Activated naive CD4-positive, alpha-beta T cell treated with Interleukin-2 at 50 U/mL for 16 hours (primary cell): Measurements from ENCODE around the gene SPATA18.
"Not testable (repeated sequence)": the region's sequence is repeated elsewhere in the genome, so short reads cannot be mapped to it uniquely, and the experiment has no call there.

ENCODE experiments used
- DNase-seq: peaks from one replicate; pipeline ENCODE4 v3.0.0-alpha.2; 2020

Gene SPATA18

GRCh38 chr4:52110171-52110570, 59.1 kb downstream of the SPATA18 start:
- DNase-seq, result no peak

- no peak for DNase-seq
These were observed 60.9 kb downstream of the SPATA18 start for GRCh38 chr4:52111995-52112394.

GRCh38 chr4:52112411-52112810, 61.3 kb downstream of the SPATA18 start:
- no peak for DNase-seq

- DNase-seq, result no peak
These were observed 65.5 kb downstream of the SPATA18 start for GRCh38 chr4:52116641-52117040.

GRCh38 chr4:52126226-52126625, 75.1 kb downstream of the SPATA18 start:
- no peak for DNase-seq

- no peak for DNase-seq
These were observed 75.9 kb downstream of the SPATA18 start for GRCh38 chr4:52126966-52127365.

- DNase-seq, result no peak
These were observed 84.1 kb downstream of the SPATA18 start for GRCh38 chr4:52135171-52135570.

- DNase-seq, result not testable (repeated sequence)
These were observed 86.0 kb downstream of the SPATA18 start for GRCh38 chr4:52137152-52137551.

GRCh38 chr4:52142816-52143215, 91.7 kb downstream of the SPATA18 start:
- no peak for DNase-seq

- DNase-seq, result no peak
These were observed 92.7 kb downstream of the SPATA18 start for GRCh38 chr4:52143815-52144214.

- no peak for DNase-seq
These were observed 93.3 kb downstream of the SPATA18 start for GRCh38 chr4:52144372-52144771.
